Measurements from ENCODE around the gene ATP7B.

Gene ATP7B

DNA sequence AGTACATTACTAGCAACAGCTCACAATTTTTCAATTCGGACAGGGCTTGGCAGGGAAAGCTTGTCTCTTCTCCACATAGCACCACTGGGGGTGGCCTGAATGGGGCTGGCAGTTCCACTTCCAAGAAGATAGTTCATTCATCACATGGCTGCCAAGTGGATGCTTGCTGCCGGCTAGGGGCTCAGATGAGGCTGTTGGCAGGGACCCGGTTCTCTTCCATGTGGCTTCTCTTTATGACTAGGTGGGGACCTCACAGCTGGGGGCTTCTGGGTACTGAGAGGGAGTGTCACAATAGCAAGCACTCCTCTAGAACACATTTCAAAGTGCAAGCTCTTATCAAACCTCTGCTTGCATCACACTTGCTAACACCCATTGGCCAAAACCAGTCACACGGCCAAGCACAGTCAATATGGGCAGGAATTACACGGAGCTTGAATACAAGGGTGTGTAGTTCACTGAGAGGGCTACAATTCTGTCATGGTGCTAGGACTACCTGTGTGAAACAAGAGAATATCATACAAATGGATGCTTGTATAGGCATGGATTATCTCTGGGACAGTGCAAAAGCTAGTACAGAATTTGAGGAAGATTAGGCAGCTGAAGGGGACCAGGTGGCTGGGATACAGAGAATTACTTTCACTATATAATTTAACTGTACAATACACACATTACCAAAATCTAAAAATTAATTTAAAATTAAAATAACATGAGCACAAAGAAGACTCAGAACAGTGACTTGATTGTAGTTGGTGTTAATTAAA is 32.3 kb downstream of the ATP7B start:
- DNase-seq (ENCODE audit: insufficient read length, low spot score), result no peak
- FAIRE-seq, result no peak

DNA sequence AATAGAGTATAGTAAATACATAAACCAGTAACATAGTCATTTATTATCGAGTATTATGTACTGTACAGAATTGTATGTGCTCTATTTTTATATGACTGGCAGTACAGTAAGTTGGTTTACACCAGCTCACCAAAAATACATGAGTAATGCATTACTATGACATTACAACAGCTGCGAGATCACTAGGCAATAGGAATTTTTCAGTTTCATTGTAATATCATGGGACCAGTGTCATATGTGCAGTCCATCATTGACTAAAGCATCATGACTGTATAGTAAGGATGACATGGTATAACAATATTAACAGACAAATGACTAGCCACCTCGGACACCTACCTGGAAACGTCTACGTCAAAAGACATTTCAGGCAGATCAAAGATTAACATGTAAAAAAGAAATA is 33.6 kb downstream of the ATP7B start:
- DNase-seq (ENCODE audit: insufficient read length, low spot score) (no peak), FAIRE-seq (no peak)

- DNase-seq (ENCODE audit: insufficient read length, low spot score) (no peak), FAIRE-seq (no peak)
Measured at GRCh38 chr13:51976890-51977289, 34.4 kb downstream of the ATP7B start.

DNA sequence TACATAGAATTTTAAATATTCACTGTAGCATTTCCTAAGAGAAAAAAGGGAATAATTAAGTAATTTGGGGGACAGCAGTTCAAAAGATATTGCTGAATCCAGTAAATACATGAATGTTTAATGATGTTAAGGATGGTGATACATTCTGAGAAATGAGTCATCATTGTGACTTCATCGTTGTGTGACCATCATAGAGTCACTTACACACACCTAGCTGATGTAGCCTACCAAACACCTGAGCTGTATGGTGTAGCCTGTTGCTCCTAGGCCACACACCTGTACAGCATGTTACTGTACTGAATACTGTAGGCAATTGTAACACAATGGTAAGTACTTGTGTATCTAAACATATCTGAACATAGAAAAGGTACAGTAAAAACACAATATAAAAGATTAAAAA is 34.8 kb downstream of the ATP7B start:
- DNase-seq (ENCODE audit: insufficient read length, low spot score) (no peak), FAIRE-seq (no peak)

DNA sequence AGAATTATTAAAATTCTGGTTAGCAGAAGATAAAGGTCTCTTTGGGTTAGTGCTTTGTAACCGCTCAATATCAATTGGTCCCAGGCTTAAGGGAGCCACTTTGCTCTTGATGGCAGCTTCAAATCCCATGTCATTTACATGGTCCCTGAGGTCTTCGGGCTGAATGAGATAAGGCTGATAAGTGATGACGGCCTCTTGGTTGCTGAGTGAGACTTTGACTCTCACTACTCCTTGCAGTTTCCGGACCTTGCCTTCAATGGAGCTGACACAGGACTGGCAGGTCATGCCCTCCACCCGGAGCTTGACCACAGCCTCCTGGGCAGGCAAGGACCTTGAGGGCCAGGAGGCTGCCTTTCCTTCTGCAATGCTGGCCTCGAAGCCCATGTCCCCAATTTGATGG is 36.8 kb downstream of the ATP7B start:
- no peak for DNase-seq (ENCODE audit: insufficient read length, low spot score)
- no peak for FAIRE-seq

GRCh38 chr13:51971520-51972426 is 39.5 kb downstream of the ATP7B start:
- FAIRE-seq (no peak), DNase-seq (ENCODE audit: insufficient read length, low spot score) (no peak)

DNA sequence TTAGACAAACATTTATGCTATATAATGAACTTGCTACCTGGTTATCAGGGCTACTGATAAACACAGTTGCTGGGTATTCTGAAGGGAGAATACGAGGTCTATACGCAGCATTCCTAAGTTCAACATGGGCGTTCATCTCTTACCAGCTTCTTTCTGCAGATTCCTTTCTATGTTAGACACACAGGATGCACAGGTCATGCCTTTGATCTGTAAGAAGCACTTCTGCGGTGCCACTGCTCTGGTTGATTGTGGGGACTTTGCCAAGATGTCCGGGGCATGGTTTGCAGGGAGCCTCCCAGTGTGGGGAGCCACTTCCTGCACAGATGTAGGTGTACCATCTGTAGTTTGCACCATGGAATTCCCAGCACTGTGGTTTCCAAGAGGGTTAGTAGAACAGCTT is 40.9 kb downstream of the ATP7B start:
- no peak for DNase-seq (ENCODE audit: insufficient read length, low spot score)
- FAIRE-seq, result no peak

- DNase-seq (ENCODE audit: insufficient read length, low spot score) (no peak), FAIRE-seq (no peak)
Measured at GRCh38 chr13:51967482-51968446, 43.5 kb downstream of the ATP7B start.

- FAIRE-seq (no peak), DNase-seq (ENCODE audit: insufficient read length, low spot score) (no peak)
Measured at GRCh38 chr13:51966186-51966585, 45.1 kb downstream of the ATP7B start.

- DNase-seq (ENCODE audit: insufficient read length, low spot score), result no peak
- FAIRE-seq, result no peak
Measured at GRCh38 chr13:51961493-51962403, 49.5 kb downstream of the ATP7B start.

- no peak for DNase-seq (ENCODE audit: insufficient read length, low spot score)
- no peak for FAIRE-seq
Measured at GRCh38 chr13:51960766-51961165, 50.5 kb downstream of the ATP7B start.

- DNase-seq (ENCODE audit: insufficient read length, low spot score) (peak; percentile 52), FAIRE-seq (peak; percentile 89)
Measured at GRCh38 chr13:51959773-51960172, 51.5 kb downstream of the ATP7B start.

DNA sequence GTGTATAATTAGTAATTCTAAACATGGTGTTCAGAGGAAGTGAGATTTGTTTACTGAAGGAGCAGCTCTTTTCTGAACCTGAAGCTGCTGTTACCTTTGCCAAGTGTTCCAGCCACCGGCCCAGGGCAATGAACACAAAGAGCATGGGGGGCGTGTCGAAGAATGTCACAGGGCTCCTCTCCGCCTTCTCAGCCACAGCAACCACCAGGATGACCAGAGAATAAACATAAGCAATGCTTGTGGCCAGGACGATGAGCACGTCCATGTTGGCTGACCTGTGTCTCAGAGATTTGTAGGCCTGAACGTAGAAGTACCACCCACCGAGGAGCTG is 53.1 kb downstream of the ATP7B start:
- DNase-seq (ENCODE audit: insufficient read length, low spot score) (no peak), FAIRE-seq (no peak)

- no peak for FAIRE-seq
- DNase-seq (ENCODE audit: insufficient read length, low spot score), result no peak
Measured at GRCh38 chr13:51957377-51958216, 53.7 kb downstream of the ATP7B start.

- no peak for DNase-seq (ENCODE audit: insufficient read length, low spot score)
- no peak for FAIRE-seq
Measured at GRCh38 chr13:51956717-51957116, 54.5 kb downstream of the ATP7B start.

- no peak for FAIRE-seq
- no peak for DNase-seq (ENCODE audit: insufficient read length, low spot score)
Measured at GRCh38 chr13:51955816-51956603, 55.2 kb downstream of the ATP7B start.

DNA sequence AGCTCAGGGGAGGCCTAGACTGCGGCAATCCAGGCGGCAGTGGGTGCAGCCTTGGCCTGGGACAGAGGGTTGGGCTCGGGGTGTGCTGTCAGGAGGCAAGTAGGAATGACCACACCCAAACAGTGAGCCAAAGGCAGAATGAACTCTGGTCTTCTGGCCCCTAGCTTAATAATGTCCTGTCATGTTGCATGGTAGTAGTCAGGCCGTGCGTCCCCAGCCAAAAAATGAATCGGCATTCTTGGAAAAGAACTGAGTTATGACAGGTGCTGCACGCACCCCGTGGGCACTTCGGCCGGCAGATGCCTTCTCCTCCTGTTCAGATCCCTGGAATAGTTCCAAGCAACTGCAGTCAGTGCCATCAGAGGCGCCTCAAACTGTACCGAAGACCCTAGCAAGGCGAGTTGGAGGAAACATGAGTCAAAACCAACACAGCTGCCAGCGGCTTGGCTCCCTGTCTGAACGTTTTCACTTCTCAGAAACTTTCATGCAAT is 55.9 kb downstream of the ATP7B start:
- DNase-seq (ENCODE audit: insufficient read length, low spot score) (no peak), FAIRE-seq (no peak)

Data from GM19239 (cell line).